Activated CD8-positive, alpha-beta memory T cell treated with anti-CD3 and anti-CD28 coated beads for 4 hours (primary cell): Measurements from ENCODE around the gene MAN1A1.

Source experiments
- DNase-seq, 2 donors: peaks; one replicate each; pipeline ENCODE4 v3.0.0-alpha.2; 2020; ENCODE audit warnings: low read depth in 2 of 2

The MAN1A1 gene

DNA sequence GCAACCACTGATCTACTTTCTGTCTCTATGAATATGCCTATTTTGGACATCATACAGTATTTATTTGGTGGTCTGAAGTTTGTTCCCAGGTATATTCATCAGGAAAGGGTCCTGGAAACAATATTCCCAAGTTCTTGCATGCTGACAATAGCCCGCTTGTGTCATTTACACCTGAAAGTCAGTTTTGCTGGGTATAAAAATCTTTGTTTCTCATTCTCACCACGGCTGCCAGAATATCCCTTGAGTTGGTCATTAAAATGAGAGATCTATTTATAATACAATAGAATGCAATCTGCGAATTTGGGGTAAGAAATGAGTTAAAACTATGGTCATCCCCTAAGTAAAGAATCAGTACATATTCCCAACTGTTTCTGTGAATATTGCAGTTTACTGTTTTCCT lies 79.0 kb downstream of the MAN1A1 start:
- no peak for DNase-seq

GRCh38 chr6:119269266-119270103 lies 80.1 kb downstream of the MAN1A1 start:
- no peak for DNase-seq

GRCh38 chr6:119267126-119267905 lies 82.2 kb downstream of the MAN1A1 start:
- no peak for DNase-seq

DNA sequence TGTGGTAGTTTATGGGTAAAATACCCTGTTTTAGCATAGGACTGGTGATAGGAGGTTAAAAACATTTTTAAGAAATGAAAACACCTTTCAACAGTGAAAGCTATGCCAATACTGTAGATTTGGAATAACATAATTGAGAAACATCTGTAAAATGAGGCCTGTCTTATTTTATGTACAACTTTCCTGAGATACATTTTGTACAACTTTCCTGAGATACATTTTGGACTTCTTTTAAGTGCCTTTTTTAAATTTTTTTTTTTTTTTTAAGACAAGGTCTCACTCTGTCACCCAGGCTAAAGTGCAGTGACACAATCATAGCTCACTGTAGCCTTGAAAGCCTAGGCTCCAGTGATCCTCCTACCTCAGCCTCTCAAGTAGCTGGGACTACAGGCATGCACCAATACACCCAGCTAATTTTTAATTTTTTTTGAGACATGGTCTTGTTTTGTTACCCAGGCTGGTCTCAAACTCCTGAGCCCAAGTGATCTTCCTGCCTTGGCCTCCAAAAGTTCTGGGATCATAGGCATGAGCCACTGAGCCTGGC lies 84.6 kb downstream of the MAN1A1 start:
- no peak for DNase-seq

GRCh38 chr6:119262612-119263011 lies 86.9 kb downstream of the MAN1A1 start:
- no peak for DNase-seq

- no peak for DNase-seq
Observed at GRCh38 chr6:119261944-119262284, 87.6 kb downstream of the MAN1A1 start.

DNA sequence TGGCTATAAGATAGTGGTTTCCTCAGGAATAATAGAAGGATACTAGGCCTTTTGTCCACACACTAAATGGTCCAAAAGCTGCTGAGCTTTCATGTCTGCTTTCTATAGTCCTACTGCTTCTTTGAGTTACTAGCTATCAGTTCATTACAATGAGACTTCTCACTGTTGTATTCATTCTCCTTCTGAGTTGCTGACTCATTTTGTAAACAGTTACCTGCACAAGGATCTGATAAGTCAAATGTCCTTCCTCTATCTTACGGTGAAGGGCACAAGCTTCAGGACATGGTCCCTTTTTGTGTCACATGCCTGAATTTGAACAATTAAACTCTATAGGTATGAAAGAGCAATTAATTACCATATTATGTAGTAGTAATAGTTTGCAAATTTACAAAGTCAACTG lies 90.5 kb downstream of the MAN1A1 start:
- no peak for DNase-seq

DNA sequence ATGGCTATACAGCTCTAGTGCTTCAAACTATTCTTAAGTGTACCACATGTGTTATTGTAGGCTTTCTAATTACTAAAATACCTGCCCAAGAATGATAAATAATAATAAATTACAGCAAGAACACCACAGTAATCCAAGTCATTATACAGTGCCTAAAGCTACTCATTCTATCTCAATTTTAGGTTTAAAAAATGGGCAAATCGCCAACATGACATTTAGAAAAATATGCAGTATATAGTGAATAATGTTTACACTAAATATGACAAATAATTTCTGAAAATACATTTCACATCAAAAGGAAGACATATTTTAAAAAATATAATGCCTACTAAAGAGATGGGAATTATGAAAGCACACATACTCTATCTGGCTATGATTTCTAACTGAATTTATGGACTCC lies 91.8 kb downstream of the MAN1A1 start:
- no peak for DNase-seq

GRCh38 chr6:119256978-119257462 lies 92.5 kb downstream of the MAN1A1 start:
- no peak for DNase-seq

DNA sequence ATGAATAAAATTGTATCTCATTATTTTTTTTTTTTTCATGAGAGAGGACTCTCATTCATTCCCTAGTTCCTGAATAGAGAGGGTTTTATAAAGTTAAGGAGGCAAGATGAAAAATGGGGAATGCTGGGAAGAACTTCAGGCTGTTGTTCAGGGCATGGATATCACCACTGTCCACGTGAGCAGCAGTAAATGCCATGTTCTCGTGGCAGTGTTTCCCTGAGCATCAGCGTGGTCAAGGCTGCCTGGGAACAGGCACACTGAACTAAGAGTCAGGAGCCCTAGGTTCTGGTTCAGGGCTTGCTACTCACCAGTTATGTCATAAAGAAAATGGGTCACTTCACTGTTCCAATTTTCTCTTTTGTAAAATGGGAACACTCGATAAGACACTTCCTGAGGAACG lies 93.2 kb downstream of the MAN1A1 start:
- DNase-seq, result no peak

DNA sequence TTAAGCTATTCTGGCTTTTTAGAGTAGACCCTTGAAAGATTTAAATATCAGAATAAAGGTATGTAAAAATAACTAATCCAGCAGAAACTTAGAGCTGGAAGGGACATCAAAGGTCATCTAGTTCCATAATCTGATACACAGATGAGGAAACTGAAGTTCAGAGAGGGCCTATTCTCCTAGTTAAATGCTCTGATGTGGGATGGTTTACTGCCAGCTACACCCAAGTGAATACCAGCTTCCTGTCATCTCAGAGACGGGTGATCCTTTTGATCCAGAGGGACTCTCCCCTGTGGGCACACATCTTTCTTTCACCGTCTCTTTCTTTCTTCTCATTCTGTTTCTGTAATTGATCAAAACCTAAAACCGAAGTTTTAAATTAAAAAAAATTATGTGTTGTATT lies 94.1 kb downstream of the MAN1A1 start:
- DNase-seq, result no peak

DNA sequence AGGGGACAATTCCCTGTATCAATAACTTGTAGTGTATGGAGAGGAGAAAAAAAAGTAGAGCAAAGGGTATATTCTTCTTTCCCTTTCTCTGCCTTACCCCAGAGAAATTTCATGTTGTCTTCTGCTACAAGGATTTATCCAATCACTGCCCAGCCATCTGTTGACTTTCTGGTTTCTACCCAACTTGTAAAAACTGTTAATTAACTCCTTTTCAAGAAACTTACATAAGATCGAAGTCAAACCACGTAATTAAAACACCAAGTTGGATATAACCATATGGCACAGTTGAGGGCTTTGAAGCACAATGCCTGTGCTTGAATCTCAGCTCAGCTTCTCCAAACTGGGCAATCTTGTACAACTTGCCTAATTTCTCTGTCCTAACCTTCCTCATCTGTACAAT lies 99.5 kb downstream of the MAN1A1 start:
- DNase-seq, result no peak

- DNase-seq, result no peak
Observed at GRCh38 chr6:119249319-119249718, 100.2 kb downstream of the MAN1A1 start.

GRCh38 chr6:119247504-119247903 lies 102.1 kb downstream of the MAN1A1 start:
- DNase-seq, result no peak

DNA sequence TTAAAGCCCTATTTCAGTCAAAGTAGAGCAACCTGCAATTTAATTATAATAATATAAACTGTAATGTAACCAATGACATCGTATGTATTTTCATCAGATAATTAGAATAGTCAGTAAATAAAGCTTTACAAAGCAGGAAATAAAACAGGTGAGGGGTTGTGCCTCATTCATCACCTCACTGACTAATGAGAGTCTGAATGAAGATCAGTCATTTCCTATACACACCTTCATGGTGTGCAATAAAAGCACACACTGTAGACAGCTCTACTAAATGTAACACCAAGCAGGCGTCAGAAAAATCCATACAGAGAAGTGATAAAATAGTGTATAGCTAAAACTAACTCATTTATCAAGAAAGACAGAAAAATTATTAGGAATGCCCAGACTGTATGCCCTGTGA lies 105.9 kb downstream of the MAN1A1 start:
- DNase-seq, result no peak

GRCh38 chr6:119243037-119243436 lies 106.5 kb downstream of the MAN1A1 start:
- no peak for DNase-seq

- no peak for DNase-seq
Observed at GRCh38 chr6:119241540-119242309, 107.8 kb downstream of the MAN1A1 start.

- no peak for DNase-seq
Observed at GRCh38 chr6:119241111-119241465, 108.5 kb downstream of the MAN1A1 start.

DNA sequence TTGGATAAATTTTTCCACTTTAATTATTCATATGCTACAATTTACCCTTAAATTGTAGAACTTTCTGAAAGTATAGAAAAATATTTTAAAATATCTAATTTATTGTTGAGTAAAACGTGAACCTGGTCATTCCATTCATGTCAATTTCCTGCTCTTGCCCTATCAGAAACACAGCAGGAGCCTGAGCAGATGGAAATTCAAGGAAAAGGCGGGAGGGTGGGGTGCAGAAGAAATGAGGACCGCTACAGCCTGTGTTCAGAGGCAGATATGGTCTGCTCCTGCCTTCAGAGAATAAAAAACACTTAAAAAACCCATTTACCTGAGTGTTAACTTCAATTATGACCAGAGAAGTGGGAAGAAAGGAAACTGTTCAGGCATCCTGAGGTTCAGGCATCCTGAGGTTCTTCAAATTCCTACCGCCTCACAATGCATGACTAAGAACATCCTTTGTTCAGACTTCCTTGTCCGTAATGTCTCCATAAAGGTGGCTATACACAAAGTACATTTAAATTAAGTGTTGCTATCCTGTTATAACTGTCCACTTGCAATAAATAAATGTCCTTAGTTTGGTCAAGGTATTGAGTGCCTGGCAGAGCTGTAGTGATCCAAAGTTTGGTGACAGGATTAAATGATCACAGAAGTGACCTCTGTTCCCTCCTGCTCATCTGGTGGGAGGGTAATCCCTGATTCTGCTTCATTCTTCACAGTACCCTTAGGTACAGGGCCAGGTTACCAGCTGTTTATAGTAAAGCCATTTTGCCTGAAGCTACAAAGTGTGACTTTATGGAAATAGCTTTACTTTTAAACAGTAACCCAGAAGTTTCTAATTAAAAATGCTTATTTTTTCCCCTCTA lies 109.1 kb downstream of the MAN1A1 start:
- DNase-seq, result no peak

- DNase-seq, result no peak
Observed at GRCh38 chr6:119237177-119237715, 112.3 kb downstream of the MAN1A1 start.

DNA sequence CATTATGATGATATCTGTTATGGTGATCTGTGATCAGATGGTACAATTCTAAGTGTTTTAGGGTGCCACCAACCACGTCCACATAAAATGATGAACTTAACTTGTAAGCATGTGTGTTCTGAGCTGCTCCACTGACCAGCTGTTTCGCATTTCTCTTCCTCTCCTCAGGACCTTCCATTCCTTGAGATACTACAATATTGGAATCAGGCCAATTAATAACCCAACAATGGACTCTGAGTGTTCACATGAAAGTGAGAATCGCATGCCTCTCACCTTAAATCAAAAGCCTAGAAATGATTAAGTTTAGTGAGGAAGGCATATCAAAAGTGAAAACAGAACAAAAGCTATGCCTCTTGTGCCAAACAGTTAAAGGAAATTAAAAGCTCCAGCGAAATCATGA lies 114.6 kb downstream of the MAN1A1 start:
- DNase-seq, result no peak
